GM12874 (cell line): ENCODE measurements around the gene MRPL54.

Source experiments
- CTCF ChIP-seq: IDR thresholded peaks from 2 replicates; pipeline ENCODE4 v1.5.1; 2011; ENCODE audit warnings: low read depth, mild to moderate bottlenecking, control low read depth, low read length, moderate library complexity; ENCODE audit not compliant: insufficient read depth

The MRPL54 gene

GRCh38 chr19:3785938-3786824, 23.7 kb downstream of the MRPL54 start, which contains the start of gene MATK:
Gene MATK, minus strand, starts transcription at chr19:3786381. Its CDS starts 1,246 bp downstream, at chr19:3785135.
- no peak for TF ChIP-seq CTCF

GRCh38 chr19:3788996-3789778, 26.7 kb downstream of the MRPL54 start:
- TF ChIP-seq CTCF = no peak

- TF ChIP-seq CTCF = no peak
Observed at GRCh38 chr19:3790209-3790734, 27.8 kb downstream of the MRPL54 start.

- TF ChIP-seq CTCF = no peak
Observed at GRCh38 chr19:3790941-3791340, 28.5 kb downstream of the MRPL54 start.

GRCh38 chr19:3792114-3792513, 29.6 kb downstream of the MRPL54 start:
- TF ChIP-seq CTCF = no peak

GRCh38 chr19:3793799-3794198, 31.3 kb downstream of the MRPL54 start:
- TF ChIP-seq CTCF = no peak

GRCh38 chr19:3796358-3796757, 33.9 kb downstream of the MRPL54 start:
- no peak for TF ChIP-seq CTCF
